Stimulated activated CD8-positive, alpha-beta memory T cell treated with anti-CD3 and anti-CD28 coated beads, Interleukin-7, amount 100 ng/mL, for 1 hour (primary cell): ENCODE results near the gene MSRB2.
A peak's percentile ranks its signal among the peaks of the same experiment; 100 is the strongest.
"Not testable (repeated sequence)": the region's sequence is repeated elsewhere in the genome, so short reads cannot be mapped to it uniquely, and the experiment has no call there.

Source experiments
- DNase-seq, 2 donors: peaks; one replicate each; pipeline ENCODE4 v3.0.0-alpha.2; 2020; ENCODE audit warnings: low read depth in 2 of 2

The MSRB2 gene

GRCh38 chr10:23070092-23070912 is 25.1 kb upstream of the MSRB2 start:
- DNase-seq: not testable (repeated sequence)

- DNase-seq: no peak
Observed at GRCh38 chr10:23070913-23071218, 24.5 kb upstream of the MSRB2 start.

GRCh38 chr10:23072593-23072992 is 22.8 kb upstream of the MSRB2 start:
- DNase-seq: not testable (repeated sequence)

- no peak for DNase-seq
Observed at GRCh38 chr10:23073527-23073926, 21.9 kb upstream of the MSRB2 start.

- no peak for DNase-seq
Observed at GRCh38 chr10:23075672-23076071, 19.7 kb upstream of the MSRB2 start.

- no peak for DNase-seq
Observed at GRCh38 chr10:23078114-23078513, 17.3 kb upstream of the MSRB2 start.

GRCh38 chr10:23079700-23080099 is 15.7 kb upstream of the MSRB2 start:
- DNase-seq: no peak

- no peak for DNase-seq
Observed at GRCh38 chr10:23080262-23080661, 15.1 kb upstream of the MSRB2 start.

GRCh38 chr10:23081221-23081750 is 14.1 kb upstream of the MSRB2 start:
- no peak for DNase-seq

GRCh38 chr10:23081891-23082290 is 13.5 kb upstream of the MSRB2 start:
- DNase-seq: no peak

- DNase-seq: no peak
Observed at GRCh38 chr10:23088609-23089008, 6.8 kb upstream of the MSRB2 start.

GRCh38 chr10:23094786-23095403 is 484 bp upstream of the MSRB2 start:
- no peak for DNase-seq

- DNase-seq: peak in 1 of 2 donors; percentile 6
Observed at GRCh38 chr10:23095966-23096801, 805 bp downstream of the MSRB2 start.

GRCh38 chr10:23096802-23097549 is 1.6 kb downstream of the MSRB2 start:
- DNase-seq: no peak

GRCh38 chr10:23099079-23099478 is 3.7 kb downstream of the MSRB2 start:
- no peak for DNase-seq

GRCh38 chr10:23099816-23100215 is 4.4 kb downstream of the MSRB2 start:
- DNase-seq: no peak

GRCh38 chr10:23100331-23101030 is 5.1 kb downstream of the MSRB2 start:
- no peak for DNase-seq

GRCh38 chr10:23106331-23107072 is 11.1 kb downstream of the MSRB2 start:
- no peak for DNase-seq

GRCh38 chr10:23110722-23111516 is 15.5 kb downstream of the MSRB2 start:
- no peak for DNase-seq
